ENCODE data around the gene CCNI.
A peak's percentile ranks its signal among the peaks of the same experiment; 100 is the strongest.

The CCNI gene

GRCh38 chr4:77120886-77121508, 45.2 kb upstream of the CCNI start:
- no peaks in the 10 kb centered on the region for H3K36me3 Mint-ChIP-seq (ENCODE audit: low read depth)

GRCh38 chr4:77117721-77118120, 41.9 kb upstream of the CCNI start:
- Mint-ChIP-seq H3K27me3 (ENCODE audit: low read depth) (peaks cover 2% of the 10 kb centered on the region), H3K4me3 (no peak overlapping the region), H3K4me1 (peaks cover 14% of the 10 kb centered on the region), H3K36me3 (ENCODE audit: low read depth) (no peaks in the 10 kb centered on the region), H3K9me3 (peaks cover 3% of the 10 kb centered on the region), H3K27ac (no peak overlapping the region)
- TF ChIP-seq CTCF (IDR thresholded peaks at IDR 0.05; ENCODE audit: unreplicated experiment in 3 of 3), result no peak

More at GRCh38 chr4:77120886-77121508, 45.2 kb upstream of the CCNI start:
- H3K9me3 Mint-ChIP-seq, result peaks cover 5% of the 10 kb centered on the region
- H3K27ac Mint-ChIP-seq, result peak overlapping the region in 1 of 3 experiments; percentile 51
- H3K4me3 Mint-ChIP-seq, result no peak overlapping the region
- no peaks in the 10 kb centered on the region for H3K27me3 Mint-ChIP-seq (ENCODE audit: low read depth)
- no peak for TF ChIP-seq CTCF (IDR thresholded peaks at IDR 0.05; ENCODE audit: unreplicated experiment in 3 of 3)
- H3K4me1 Mint-ChIP-seq, result peaks cover 26% of the 10 kb centered on the region

- Mint-ChIP-seq H3K4me1 (no peaks in the 10 kb centered on the region), H3K27me3 (ENCODE audit: low read depth) (peaks cover 3% of the 10 kb centered on the region), H3K4me3 (no peak overlapping the region), H3K27ac (no peak overlapping the region), H3K36me3 (ENCODE audit: low read depth) (no peaks in the 10 kb centered on the region), H3K9me3 (peaks cover 3% of the 10 kb centered on the region)
- TF ChIP-seq CTCF (IDR thresholded peaks at IDR 0.05; ENCODE audit: unreplicated experiment in 3 of 3), result no peak
These were observed 37.3 kb upstream of the CCNI start for GRCh38 chr4:77113069-77113468.

- TF ChIP-seq CTCF (IDR thresholded peaks at IDR 0.05; ENCODE audit: unreplicated experiment in 3 of 3), result no peak
- Mint-ChIP-seq H3K9me3 (peaks cover 5% of the 10 kb centered on the region), H3K4me1 (no peaks in the 10 kb centered on the region), H3K27ac (no peak overlapping the region), H3K27me3 (ENCODE audit: low read depth) (peaks cover 3% of the 10 kb centered on the region), H3K4me3 (no peak overlapping the region), H3K36me3 (ENCODE audit: low read depth) (no peaks in the 10 kb centered on the region)
These were observed 34.9 kb upstream of the CCNI start for GRCh38 chr4:77110730-77111129.

- no peak for TF ChIP-seq CTCF (IDR thresholded peaks at IDR 0.05; ENCODE audit: unreplicated experiment in 3 of 3)
- H3K9me3 Mint-ChIP-seq, result peaks cover 5% of the 10 kb centered on the region
- no peak overlapping the region for H3K4me3 Mint-ChIP-seq
- H3K27me3 Mint-ChIP-seq (ENCODE audit: low read depth), result no peaks in the 10 kb centered on the region
- no peaks in the 10 kb centered on the region for H3K36me3 Mint-ChIP-seq (ENCODE audit: low read depth)
- H3K27ac Mint-ChIP-seq, result peak overlapping the region; percentile 68 to 82 (median 69)
- H3K4me1 Mint-ChIP-seq, result peaks cover 15% of the 10 kb centered on the region
These were observed 29.2 kb upstream of the CCNI start for GRCh38 chr4:77104791-77105540.

Data from nephron (organoid).